GM18526 (cell line): ENCODE measurements around the gene NPB.

Source experiments
- POLR2A ChIP-seq: IDR thresholded peaks from 3 replicates; pipeline ENCODE4 v1.6.1; 2011; ENCODE audit not compliant: insufficient read length; ENCODE audit errors: extremely low read depth

NPB gene

DNA sequence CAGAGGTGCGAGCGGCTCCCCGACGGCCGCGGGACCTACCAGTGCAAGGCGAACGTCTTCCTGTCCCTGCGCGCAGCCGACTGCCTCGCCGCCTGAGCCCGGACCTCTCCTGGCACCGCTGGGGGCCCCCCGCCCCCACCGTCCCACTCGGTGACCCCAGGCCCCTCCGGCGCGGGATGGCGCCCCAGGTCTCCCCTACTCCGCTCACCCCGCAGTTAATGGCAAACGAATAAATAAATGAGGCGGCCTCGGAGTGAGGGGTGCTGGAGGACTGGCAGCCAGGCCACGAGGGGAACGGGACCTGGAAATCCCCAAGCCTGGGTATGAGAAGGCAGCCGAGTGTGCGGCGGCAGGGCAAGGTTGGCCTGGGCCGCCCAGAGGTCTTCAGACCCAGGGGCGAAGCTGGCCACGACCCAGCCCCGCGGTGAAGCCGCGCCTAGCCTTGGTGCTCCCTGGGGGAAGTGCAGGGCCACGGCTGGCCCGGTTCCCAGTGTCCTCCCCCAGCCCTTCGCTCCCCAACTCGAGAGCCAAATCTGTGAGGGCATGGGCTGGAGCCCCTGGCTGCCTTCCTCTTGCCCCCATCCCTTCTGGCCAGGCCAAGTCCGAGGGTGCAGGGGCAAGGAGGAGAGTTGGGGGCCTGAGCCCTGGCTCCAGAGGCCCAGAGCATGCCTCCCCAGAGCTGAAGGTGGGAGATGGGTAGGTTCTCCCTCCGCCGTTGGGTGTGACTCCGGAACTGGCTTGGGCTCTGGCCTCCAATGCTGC lies 796 bp downstream of the NPB start:
- no peak for TF ChIP-seq POLR2A

DNA sequence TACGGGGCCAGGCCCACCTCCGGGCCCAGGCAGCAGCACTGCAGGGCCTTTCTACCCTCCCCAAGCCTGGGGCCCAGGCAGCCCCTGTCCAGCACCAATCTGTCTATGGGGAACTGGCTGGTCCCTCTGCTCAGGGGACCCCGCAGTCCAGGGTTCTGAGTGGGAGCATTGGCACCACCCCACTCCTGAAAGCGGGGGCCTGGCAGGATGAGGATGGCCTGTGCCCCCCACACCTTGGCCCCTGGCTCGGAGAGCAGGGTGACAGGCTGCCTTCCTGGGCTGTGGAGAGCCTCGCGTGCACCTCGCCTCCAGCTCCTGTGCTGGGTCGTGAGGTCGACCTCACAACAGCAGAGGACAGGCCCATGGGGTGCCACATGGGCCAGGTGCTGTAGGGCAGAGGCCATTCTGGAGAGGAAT lies 1.4 kb downstream of the NPB start:
- TF ChIP-seq POLR2A = no peak

DNA sequence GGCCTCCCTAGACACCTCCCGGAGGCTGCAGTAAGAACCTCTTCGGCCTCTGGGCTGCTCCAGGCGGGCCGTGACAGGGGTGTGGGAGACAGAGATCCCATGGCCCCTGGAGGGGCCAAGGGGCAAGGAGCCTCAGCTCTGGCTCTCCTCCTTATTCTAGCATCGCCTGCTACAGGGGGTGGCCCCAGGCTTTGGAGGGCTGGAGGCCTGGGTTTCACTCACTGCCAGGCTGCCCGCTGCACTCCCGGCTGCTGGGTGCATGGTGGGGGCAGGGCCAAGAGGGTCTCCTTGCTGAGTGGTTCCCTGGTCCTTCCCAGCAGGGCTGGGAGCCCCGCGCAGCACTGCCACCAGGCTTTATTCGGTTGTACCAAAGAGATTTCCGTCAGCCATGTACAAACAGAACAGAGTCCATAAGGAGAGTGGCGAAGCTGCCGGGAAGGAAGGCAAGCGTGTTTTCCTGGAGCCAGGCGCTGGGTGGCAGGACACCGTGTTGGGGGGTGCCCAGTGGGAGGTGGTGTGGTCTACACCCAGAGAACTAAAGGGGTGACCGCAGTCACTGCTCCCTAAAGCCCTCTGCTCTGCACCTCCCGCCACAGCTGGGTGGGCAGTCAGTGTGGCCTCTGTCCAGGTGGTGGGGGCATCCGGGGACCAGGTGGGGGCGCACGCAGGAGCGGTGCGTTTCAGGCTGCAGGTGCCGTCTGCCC lies 2.0 kb downstream of the NPB start:
- TF ChIP-seq POLR2A = no peak

DNA sequence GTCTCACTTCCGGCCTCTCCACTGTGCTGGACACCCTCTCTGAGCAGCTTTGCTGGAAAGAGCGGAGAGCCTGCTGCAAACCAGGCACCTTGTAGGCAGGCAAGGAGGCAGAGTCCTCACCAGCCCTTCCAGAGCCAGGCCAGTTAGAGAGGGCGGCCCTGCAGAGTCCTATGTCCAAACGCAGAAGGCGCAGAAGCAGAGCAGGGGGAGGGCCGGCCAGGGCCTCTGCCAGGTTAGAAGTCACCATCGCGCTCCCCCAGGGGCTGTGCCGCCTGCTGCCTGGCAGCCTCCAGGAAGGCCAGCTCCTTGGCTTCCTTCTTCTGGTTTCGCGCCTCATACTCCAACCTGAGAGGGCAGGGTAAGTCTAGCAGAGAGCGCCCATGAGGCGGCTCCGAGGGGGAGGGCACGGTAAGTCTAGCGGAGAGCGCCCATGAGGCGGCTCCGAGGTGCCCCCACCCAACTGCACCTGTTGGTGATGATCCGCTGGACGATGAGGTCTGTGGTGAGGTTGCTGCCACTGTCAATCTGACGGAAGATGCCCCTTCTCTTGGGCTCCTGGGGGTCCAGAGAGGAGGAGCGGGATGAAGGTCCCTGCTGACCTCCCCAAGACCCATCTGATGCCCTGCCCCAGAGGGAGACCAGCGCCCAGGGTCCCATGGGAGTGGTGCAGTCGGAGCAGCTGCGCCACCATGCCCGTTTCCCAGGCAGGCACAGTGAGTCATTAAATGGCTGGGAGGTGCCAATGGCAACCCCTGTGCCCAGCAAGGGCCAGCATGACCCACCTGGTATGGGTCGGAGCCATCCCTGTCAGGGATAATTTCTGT lies 2.8 kb downstream of the NPB start:
- TF ChIP-seq POLR2A = no peak

DNA sequence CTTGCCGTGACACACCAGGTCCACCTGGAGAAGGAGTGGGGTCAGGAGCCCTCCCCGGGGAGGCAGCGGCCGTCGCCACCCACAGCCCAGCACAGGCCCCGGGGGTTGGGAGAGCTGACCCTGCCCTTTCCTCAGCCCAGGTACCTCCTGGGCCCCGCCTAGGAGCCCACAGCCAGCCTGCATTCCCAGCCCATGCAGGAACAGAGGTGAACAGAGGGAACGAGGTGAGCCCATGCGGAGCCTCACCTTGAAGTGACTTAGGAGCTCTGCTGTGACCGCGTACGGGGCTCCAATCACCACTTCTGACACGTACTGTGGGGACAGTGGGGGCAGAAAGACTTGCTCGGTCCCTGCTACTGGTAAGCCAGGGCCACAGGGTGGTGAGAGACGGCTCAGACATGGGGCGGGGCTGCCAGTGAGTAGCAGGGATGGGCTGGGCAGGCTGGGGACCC lies 3.4 kb downstream of the NPB start:
- no peak for TF ChIP-seq POLR2A

DNA sequence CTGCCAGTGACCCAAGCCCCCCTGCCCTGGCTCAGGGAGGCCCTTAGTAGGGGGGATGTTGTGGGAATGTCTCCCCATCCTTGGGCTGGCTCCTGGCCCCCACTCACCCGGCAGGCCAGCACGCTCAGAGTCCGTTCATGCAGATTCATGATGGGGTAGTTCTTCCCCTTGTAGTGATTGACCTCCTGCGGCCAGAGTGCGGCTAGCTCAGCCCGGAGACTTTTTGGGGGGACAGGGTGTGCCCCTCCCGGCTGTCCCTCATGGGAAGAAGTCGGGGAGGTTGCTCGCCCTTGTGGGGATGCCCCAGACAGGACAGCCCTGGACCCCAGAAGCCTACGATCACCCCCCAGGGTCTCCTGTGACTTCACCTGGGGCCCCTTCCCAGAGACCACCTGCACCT lies 4.0 kb downstream of the NPB start:
- TF ChIP-seq POLR2A = no peak

DNA sequence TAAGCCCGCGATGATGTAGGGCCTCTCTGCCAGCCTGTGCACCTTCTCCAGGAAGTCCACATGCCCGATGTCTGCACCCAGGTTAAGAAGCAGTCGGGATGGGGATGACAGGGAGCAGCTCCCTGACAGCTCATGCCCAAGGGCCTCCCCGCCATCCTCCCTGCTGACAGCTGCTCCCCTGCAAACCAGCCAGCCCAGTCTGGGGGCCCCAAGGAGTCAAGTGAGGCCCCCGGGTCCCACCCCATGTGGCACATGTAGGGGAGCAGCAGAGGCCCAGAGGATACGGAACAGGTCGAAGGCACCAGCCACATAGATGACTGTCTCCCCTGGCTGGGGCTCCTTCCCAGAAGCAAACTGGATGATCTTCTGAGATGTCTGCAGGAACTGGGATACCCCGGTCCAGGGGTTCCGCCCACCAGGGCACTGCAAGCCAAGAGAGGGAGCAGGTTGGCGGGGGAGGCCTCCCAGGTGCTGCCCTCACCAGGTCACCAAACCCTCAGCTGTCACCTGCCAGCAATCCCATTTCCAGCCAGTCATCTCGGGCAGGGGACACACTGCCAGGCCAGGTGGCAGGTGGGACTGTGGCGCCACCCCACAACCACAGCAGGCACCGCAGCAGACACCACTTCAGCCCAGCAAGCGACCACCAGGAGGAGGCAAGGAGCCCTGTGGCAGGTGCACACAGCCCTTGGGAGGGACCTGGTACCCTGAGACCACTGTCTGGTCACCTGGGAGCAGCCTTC lies 4.6 kb downstream of the NPB start:
- no peak for TF ChIP-seq POLR2A

DNA sequence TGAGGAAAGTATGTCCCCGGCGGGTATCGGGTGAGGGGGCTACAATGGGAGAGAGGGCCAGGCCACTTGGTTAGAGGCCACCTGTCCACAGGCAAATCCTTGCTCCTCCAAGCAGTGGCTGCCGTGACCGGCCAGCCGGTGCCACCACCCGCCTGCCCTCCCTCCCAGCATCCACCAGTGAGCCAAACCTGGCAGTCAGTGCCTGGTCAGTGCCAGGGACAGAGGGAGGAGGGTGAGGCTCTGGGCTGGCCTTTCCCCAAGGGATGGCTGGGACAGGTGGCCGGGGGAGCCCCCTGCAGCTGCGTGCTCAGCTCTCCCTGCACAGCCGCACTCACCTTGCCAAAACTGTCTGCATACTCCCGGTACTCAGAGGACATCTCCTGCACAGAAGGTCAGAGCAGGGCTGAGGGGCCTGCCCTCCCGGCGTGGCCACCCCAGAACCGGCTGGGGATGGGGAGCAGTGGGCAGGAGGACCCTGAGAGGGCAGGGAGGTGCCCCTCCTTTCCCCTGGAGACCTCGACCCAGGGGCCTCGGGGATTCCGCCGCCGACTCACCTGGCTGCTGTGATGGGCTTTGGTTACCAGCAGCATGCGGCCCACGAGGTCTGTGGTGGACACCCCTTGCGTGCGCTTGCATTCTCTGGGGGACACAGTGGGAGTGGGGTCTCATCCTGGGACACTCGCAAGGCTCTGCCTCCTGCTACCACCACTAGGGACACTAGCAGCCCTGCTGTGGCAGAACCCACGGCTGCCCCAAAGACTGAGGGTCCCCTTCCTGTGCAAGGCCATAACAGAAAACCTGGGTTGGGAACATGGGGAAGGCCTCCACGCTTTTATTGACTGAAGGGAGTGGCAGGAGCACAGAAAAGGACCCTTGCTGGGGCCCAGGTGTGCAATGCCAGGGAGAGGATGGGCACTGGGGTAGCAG lies 5.4 kb downstream of the NPB start:
- no peak for TF ChIP-seq POLR2A

DNA sequence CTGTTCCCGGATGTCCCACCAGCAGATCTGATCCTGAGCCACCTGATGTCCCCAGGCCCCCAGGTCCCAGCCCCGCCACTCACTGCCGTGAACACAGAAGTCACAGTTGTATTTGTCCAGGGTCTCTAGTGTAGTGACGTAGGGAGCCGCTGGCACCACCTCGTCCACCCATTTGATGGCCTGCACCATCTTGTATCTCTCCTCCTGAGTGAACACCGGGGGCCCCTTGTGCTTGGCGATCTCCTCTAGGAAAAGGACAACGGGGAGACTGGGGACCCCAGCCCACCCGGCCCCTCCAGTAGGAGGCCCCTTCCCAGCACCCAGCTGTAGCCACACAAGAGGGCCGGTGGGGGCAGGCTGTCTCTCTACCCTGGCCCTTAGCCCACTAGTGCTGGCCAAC lies 6.8 kb downstream of the NPB start:
- no peak for TF ChIP-seq POLR2A

DNA sequence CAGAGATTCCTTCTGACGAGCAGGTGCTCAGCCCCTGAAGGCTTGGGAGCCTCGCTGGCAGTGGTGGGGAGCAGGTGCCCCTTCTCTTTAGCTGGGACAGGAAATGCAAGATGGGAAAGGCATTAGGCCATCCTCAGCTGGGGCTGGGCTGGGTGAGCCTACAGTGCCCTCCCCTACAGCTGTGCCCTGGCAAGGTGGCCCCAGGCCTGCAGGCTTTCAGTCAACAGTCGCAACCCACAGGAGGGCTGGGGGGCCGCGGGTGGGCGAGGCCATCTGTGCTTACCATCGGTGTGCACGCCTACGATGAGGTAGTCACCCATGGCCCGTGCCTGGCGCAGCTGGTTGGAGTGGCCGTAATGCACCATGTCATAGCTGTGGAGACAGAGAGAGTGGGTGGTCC lies 7.2 kb downstream of the NPB start:
- no peak for TF ChIP-seq POLR2A

DNA sequence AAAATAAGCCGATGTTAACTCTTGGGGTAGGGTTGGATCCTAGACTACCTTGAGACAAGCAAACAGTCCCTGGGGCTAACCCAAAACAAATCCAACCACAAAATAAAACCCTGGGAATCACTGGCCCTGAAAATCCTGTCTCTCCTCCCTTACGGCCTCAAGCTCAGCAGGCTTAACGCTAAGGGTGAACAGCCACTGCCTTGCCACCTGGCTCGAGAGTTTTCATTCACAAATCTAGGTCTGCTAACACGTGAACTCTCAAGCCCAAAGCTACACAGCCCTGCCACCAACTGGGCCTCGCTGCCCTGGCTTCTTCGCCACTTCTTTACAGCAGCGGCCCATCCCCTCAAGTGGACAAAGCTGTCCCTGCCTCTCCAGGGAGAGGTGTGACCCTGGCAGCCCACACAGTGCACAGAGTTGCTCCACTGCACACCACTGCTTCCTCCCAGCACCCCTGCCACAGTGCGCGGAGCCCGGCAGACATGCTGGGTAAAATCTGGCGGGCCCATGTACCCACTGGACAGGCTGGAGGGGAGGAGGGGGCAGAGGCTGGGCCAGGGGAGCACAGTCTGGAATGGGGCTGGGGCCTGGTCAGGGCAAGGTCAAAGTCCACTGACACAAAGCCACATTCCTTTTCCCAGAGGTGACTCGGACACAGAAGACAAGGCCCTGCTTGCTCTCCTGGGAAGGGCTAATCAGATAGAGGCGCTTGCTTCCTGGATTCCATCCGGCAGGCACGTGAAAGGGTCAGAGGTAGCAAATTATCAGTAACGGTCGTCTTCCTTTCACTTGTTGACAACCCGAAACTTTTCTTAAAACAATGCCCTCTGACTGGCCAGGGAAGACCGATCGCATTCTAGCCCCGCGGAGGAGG lies 8.2 kb downstream of the NPB start:
- no peak for TF ChIP-seq POLR2A

DNA sequence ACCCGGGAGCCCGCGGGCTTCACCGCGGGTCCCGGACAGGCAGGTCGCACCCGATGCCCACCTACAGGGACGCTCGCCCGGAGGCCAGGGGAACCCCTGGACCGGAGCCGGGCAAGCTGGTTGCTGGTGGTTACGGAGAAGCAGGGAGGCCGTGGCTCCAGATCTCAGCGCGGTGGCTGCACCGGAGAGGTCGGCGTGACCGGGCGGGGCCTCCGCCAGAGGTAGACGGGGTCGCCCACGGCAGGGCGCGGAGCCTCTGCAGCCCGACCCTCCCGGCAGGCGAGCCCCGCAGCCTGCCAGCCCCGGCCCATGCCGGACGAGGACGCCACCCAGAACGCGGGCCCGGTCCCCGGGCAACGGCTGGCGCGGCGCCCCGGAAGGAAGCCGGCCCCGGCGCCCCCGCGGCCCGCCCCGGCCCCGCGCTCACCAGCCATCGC lies 8.8 kb downstream of the NPB start:
- no peak for TF ChIP-seq POLR2A
